CD4-positive, CD25-positive, alpha-beta regulatory T cell (primary cell): ENCODE measurements around the gene DAGLA. TPM values are rescaled to one million over a fixed set of nuclear protein-coding genes. Genes with fewer than 3 reads are reported as not detected.

ENCODE experiments used
- polyA plus RNA-seq, 4 donors: library from polyadenylated mRNA; unstranded; fragments of 300-500 nt; fragmentation: Illumina TruSeq; gene quantifications; one replicate each; pipeline ENCODE4 v1.2.3, GENCODE V29; 2021
- total RNA-seq: library from RNA; stranded (reverse); gene quantifications from one replicate; pipeline ENCODE4 v1.2.3, GENCODE V29; 2022

The DAGLA gene
- total and polyA plus RNA-seq, 5 donors from 2014 or later: 0.08 to 0.94 (median 0.10) TPM; not detected in 2

Other genes with a start within 250 kb of the DAGLA start
- not detected for gene LRRC10B, start 171.6 kb upstream of the DAGLA start, total RNA-seq
- not detected for gene LRRC10B, start 171.6 kb upstream of the DAGLA start, polyA plus RNA-seq
- 0.20 TPM for gene SYT7, start 99.3 kb upstream of the DAGLA start, total RNA-seq
- gene SYT7, start 99.3 kb upstream of the DAGLA start, polyA plus RNA-seq: not detected
- 0.30 TPM for gene MYRF, start 72.2 kb downstream of the DAGLA start, total RNA-seq
- gene MYRF, start 72.2 kb downstream of the DAGLA start, polyA plus RNA-seq: under 1 TPM in 2 of 4 donors, not detected in 2; 0.20 to 0.74 TPM
- 71.7 TPM for gene TMEM258, start 112.2 kb downstream of the DAGLA start, total RNA-seq
- 100 to 1,000 TPM; 207 to 283 (median 238) TPM for gene TMEM258, start 112.2 kb downstream of the DAGLA start, polyA plus RNA-seq
- gene FEN1, start 112.5 kb downstream of the DAGLA start, total RNA-seq: 13.2 TPM
- gene FEN1, start 112.5 kb downstream of the DAGLA start, polyA plus RNA-seq: 10 to 100 TPM; 19.4 to 24.5 (median 22.2) TPM
- gene FADS1, start 136.6 kb downstream of the DAGLA start, total RNA-seq: 9.1 TPM
- 1 to 10 TPM in 1 of 4 donors, under 1 TPM in 1, not detected in 2; 0.35 to 3.1 TPM for gene FADS1, start 136.6 kb downstream of the DAGLA start, polyA plus RNA-seq
- gene FADS2, start 147.9 kb downstream of the DAGLA start, total RNA-seq: 19.7 TPM
- 10 to 100 TPM in 1 of 4 donors, under 1 TPM in 2, not detected in 1; 0.23 to 13.6 (median 0.65) TPM for gene FADS2, start 147.9 kb downstream of the DAGLA start, polyA plus RNA-seq
- gene FADS3, start 211.2 kb downstream of the DAGLA start, total RNA-seq: 15.8 TPM
- gene FADS3, start 211.2 kb downstream of the DAGLA start, polyA plus RNA-seq: 1 to 10 TPM in 3 of 4 donors, under 1 TPM in 1; 0.87 to 2.1 (median 1.3) TPM
- gene RAB3IL1, start 237.2 kb downstream of the DAGLA start, total RNA-seq: not detected
- gene RAB3IL1, start 237.2 kb downstream of the DAGLA start, polyA plus RNA-seq: not detected